H9 (cell line): ENCODE results near the gene MSH6. TPM values are rescaled to one million over a fixed set of nuclear protein-coding genes. Genes with fewer than 3 reads are reported as not detected.

Source experiments
- DNase-seq: peaks from one replicate; pipeline ENCODE4 v3.0.0-alpha.2; 2017
- H2AFZ ChIP-seq: one replicate; pipeline ENCODE4 v1.6.1; 2013; ENCODE audit warnings: mild to moderate bottlenecking, low read length, control low read depth, moderate library complexity
- H2AK5ac ChIP-seq: 2 replicates; pipeline ENCODE4 v1.6.1; 2013; ENCODE audit warnings: low read length, control low read depth, mixed read lengths; ENCODE audit not compliant: insufficient read length
- H2BK120ac ChIP-seq: one replicate; pipeline ENCODE4 v1.6.1; 2013; ENCODE audit warnings: low read depth, mild to moderate bottlenecking, low read length, control low read depth, inconsistent platforms; ENCODE audit not compliant: poor library complexity, severe bottlenecking
- H2BK12ac ChIP-seq: 2 replicates; pipeline ENCODE4 v1.6.1; 2013; ENCODE audit warnings: low read length, control low read depth, mixed read lengths, low read depth; ENCODE audit not compliant: insufficient read length
- H2BK15ac ChIP-seq: 2 replicates; pipeline ENCODE4 v1.6.1; 2013; ENCODE audit warnings: low read depth, low read length, control low read depth
- H2BK20ac ChIP-seq: one replicate; pipeline ENCODE4 v1.6.1; 2013; ENCODE audit warnings: low read depth, mild to moderate bottlenecking, low read length, control low read depth, inconsistent platforms; ENCODE audit not compliant: poor library complexity, severe bottlenecking
- H2BK5ac ChIP-seq: 2 replicates; pipeline ENCODE4 v1.6.1; 2013; ENCODE audit warnings: low read length, control low read depth, mixed read lengths; ENCODE audit not compliant: insufficient read length
- H3K14ac ChIP-seq: 2 replicates; pipeline ENCODE4 v1.6.1; 2013; ENCODE audit warnings: low read length, control low read depth; ENCODE audit not compliant: insufficient read depth
- H3K18ac ChIP-seq: 2 replicates; pipeline ENCODE4 v1.6.1; 2013; ENCODE audit warnings: low read depth, mild to moderate bottlenecking, mixed read lengths, low read length, control low read depth; ENCODE audit not compliant: insufficient read length
- H3K23ac ChIP-seq: 2 replicates; pipeline ENCODE4 v1.6.1; 2013; ENCODE audit warnings: low read length, control low read depth, mixed read lengths, low read depth; ENCODE audit not compliant: insufficient read length
- H3K23me2 ChIP-seq: 2 replicates; pipeline ENCODE4 v1.6.1; 2013; ENCODE audit warnings: low read depth, mild to moderate bottlenecking, mixed read lengths, low read length, control low read depth; ENCODE audit not compliant: insufficient read length, poor library complexity, severe bottlenecking
- H3K27ac ChIP-seq: 2 replicates; pipeline ENCODE4 v1.5.1; 2013; ENCODE audit warnings: low read length, control low read depth, mixed read lengths, low read depth; ENCODE audit not compliant: insufficient read length
- H3K27me3 ChIP-seq: 2 replicates; pipeline ENCODE4 v1.6.1; 2013; ENCODE audit warnings: low read length, control low read depth, inconsistent platforms; ENCODE audit not compliant: insufficient read depth
- H3K4ac ChIP-seq: 2 replicates; pipeline ENCODE4 v1.6.1; 2013; ENCODE audit warnings: low read depth, mild to moderate bottlenecking, control low read depth, inconsistent platforms, low read length, moderate library complexity
- H3K4me1 ChIP-seq: 2 replicates; pipeline ENCODE4 v1.6.1; 2013; ENCODE audit warnings: low read length, control low read depth, inconsistent platforms; ENCODE audit not compliant: insufficient read depth
- H3K4me2 ChIP-seq: 2 replicates; pipeline ENCODE4 v1.6.1; 2013; ENCODE audit warnings: low read length, control low read depth, mixed read lengths; ENCODE audit not compliant: insufficient read length, insufficient read depth
- H3K56ac ChIP-seq: 2 replicates; pipeline ENCODE4 v1.6.1; 2013; ENCODE audit warnings: low read depth, mild to moderate bottlenecking, mixed read lengths, low read length, control low read depth; ENCODE audit not compliant: insufficient read length
- H3K79me1 ChIP-seq: 2 replicates; pipeline ENCODE4 v1.6.1; 2013; ENCODE audit warnings: low read depth, mild to moderate bottlenecking, moderate library complexity, low read length, control low read depth, inconsistent platforms; ENCODE audit not compliant: insufficient read depth, poor library complexity, severe bottlenecking
- H3K79me2 ChIP-seq: 2 replicates; pipeline ENCODE4 v1.6.1; 2013; ENCODE audit warnings: low read length, control low read depth, inconsistent platforms; ENCODE audit not compliant: insufficient read depth
- H3K9ac ChIP-seq: 2 replicates; pipeline ENCODE4 v1.6.1; 2013; ENCODE audit warnings: low read length, control low read depth, mixed read lengths; ENCODE audit not compliant: insufficient read length; ENCODE audit errors: extremely low read depth
- H3K9me3 ChIP-seq: one replicate; pipeline ENCODE4 v1.6.1; 2013; ENCODE audit warnings: low read depth, low read length, inconsistent platforms; ENCODE audit not compliant: control insufficient read depth
- H3T11ph ChIP-seq: one replicate; pipeline ENCODE4 v1.6.1; 2013; ENCODE audit warnings: mild to moderate bottlenecking, low read length, control low read depth, inconsistent platforms
- H4K20me1 ChIP-seq: one replicate; pipeline ENCODE4 v1.6.1; 2013; ENCODE audit not compliant: control insufficient read depth, insufficient read length, insufficient read depth
- H4K5ac ChIP-seq: 2 replicates; pipeline ENCODE4 v1.6.1; 2013; ENCODE audit warnings: low read depth, mild to moderate bottlenecking, mixed read lengths, low read length, control low read depth; ENCODE audit not compliant: insufficient read length
- H4K8ac ChIP-seq: replicated peaks from 2 replicates; pipeline ENCODE4 v1.6.1; 2013; ENCODE audit warnings: low read length, control low read depth, mixed read lengths, low read depth; ENCODE audit not compliant: insufficient read length
- H4K91ac ChIP-seq: 2 replicates; pipeline ENCODE4 v1.6.1; 2013; ENCODE audit warnings: low read depth, mild to moderate bottlenecking, moderate library complexity, mixed read lengths, low read length, control low read depth; ENCODE audit not compliant: insufficient read length
- H3K27ac Mint-ChIP-seq, 3 experiments: 2 replicates in 2 of 3; 3 replicates in 1 of 3; pipeline ENCODE4 v1.8.0; 2020 to 2021; ENCODE audit warnings: mixed read lengths in 3 of 3, mild to moderate bottlenecking in 1 of 3, moderate library complexity in 1 of 3
- H3K27me3 Mint-ChIP-seq: 2 replicates; pipeline ENCODE4 v1.8.0; 2021; ENCODE audit warnings: low read depth, mild to moderate bottlenecking, moderate library complexity, mixed read lengths
- H3K36me3 Mint-ChIP-seq, 3 experiments: 2 replicates in 2 of 3; 3 replicates in 1 of 3; pipeline ENCODE4 v1.8.0; 2020 to 2021; ENCODE audit warnings: low read depth in 3 of 3, mixed read lengths in 3 of 3; ENCODE audit not compliant: insufficient read depth in 1 of 3
- H3K4me1 Mint-ChIP-seq, 2 experiments: 2 replicates each; pipeline ENCODE4 v1.8.0; 2020; ENCODE audit warnings: mixed read lengths in 2 of 2
- H3K4me3 Mint-ChIP-seq, 2 experiments: 2 replicates in 1 of 2; 3 replicates in 1 of 2; pipeline ENCODE4 v1.8.0; 2020 to 2021; ENCODE audit warnings: mild to moderate bottlenecking in 2 of 2, mixed read lengths in 2 of 2, moderate library complexity in 1 of 2
- H3K9me3 Mint-ChIP-seq, 2 experiments: 2 replicates in 1 of 2; 3 replicates in 1 of 2; pipeline ENCODE4 v1.8.0; 2020; ENCODE audit warnings: mild to moderate bottlenecking in 2 of 2, mixed read lengths in 2 of 2, moderate library complexity in 1 of 2
- WGBS: extraction: QIAGEN DNeasy Blood & Tissue Kit; methylation state at CpG from one replicate; pipeline ENCODE4 v1.1.7; 2013; ENCODE audit warnings: missing lambda C conversion rate, low lambda C conversion rate, mixed read lengths; ENCODE audit not compliant: insufficient read length; ENCODE audit errors: extremely low coverage; 5-methylcytosine and 5-hydroxymethylcytosine counted together
- total RNA-seq: library from RNA; stranded (reverse); gene quantifications from 2 replicates; pipeline ENCODE4 v1.2.1, GENCODE V29; 2021
- TF ChIP-seq, protein P1 (sequence below): fragments of 200-600 bp; sonication (generic); conservative IDR thresholded peaks from 3 replicates; pipeline ENCODE4 v1.8.0; 2021; ENCODE audit warnings: antibody characterized with exemption, mild to moderate bottlenecking

Gene MSH6
- total RNA-seq, 1 experiment from 2014 or later, result 303 TPM

DNA sequence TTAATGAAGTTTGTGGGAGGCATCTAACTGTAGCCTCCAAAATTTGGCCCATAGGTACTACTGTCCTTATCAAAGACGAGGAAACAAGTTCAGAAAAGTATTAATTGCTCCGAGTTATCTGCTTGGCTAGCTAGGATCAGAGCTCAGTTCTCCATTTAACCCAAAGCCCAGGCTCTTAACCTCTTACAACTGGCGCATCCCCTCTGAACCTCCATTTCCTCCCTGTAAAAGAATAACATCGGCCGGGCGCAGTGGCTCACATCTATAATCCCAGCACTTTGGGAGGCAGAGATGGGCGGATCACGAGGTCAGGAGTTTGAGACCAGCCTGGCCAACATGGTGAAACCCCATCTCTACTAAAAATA, 3.5 kb upstream of the MSH6 start:
- Histone ChIP-seq H3K14ac (no peak overlapping the region), H3K4me1 (peaks cover 4% of the 10 kb centered on the region; the same call in 1 of the 2 replicates), H2AFZ (no peak overlapping the region), H4K20me1 (no peaks in the 10 kb centered on the region), H2AK5ac (no peak overlapping the region), H3K4me2 (no peak overlapping the region), H3K4ac (no peak overlapping the region), H3K56ac (no peak overlapping the region), H4K8ac (no peak overlapping the region), H3K79me2 (peaks cover 4% of the 10 kb centered on the region; the same call in 1 of the 2 replicates), H3K79me1 (no peaks in the 10 kb centered on the region), H4K91ac (no peak overlapping the region), H2BK120ac (no peak overlapping the region), H3K9ac (no peak overlapping the region), H2BK15ac (no peak overlapping the region), H3K18ac (no peak overlapping the region), H2BK20ac (no peak overlapping the region), H3K27ac (no peak overlapping the region), H3T11ph (no peak overlapping the region), H3K27me3 (no peaks in the 10 kb centered on the region), H3K23me2 (peaks cover 4% of the 10 kb centered on the region), H3K9me3 (no peaks in the 10 kb centered on the region), H4K5ac (no peak overlapping the region), H2BK5ac (no peak overlapping the region), H2BK12ac (no peak overlapping the region), H3K23ac (no peak overlapping the region)
- TF ChIP-seq, protein P1, sequence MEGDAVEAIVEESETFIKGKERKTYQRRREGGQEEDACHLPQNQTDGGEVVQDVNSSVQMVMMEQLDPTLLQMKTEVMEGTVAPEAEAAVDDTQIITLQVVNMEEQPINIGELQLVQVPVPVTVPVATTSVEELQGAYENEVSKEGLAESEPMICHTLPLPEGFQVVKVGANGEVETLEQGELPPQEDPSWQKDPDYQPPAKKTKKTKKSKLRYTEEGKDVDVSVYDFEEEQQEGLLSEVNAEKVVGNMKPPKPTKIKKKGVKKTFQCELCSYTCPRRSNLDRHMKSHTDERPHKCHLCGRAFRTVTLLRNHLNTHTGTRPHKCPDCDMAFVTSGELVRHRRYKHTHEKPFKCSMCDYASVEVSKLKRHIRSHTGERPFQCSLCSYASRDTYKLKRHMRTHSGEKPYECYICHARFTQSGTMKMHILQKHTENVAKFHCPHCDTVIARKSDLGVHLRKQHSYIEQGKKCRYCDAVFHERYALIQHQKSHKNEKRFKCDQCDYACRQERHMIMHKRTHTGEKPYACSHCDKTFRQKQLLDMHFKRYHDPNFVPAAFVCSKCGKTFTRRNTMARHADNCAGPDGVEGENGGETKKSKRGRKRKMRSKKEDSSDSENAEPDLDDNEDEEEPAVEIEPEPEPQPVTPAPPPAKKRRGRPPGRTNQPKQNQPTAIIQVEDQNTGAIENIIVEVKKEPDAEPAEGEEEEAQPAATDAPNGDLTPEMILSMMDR, result no peak
- Mint-ChIP-seq H3K4me1 (peaks cover 27% of the 10 kb centered on the region in 2 experiments), H3K36me3 (no peaks in the 10 kb centered on the region; a peak in 1 of 7 replicates), H3K9me3 (no peaks in the 10 kb centered on the region), H3K4me3 (no peak overlapping the region), H3K27ac (peak overlapping the region in 1 of 3 experiments; percentile 68; a peak in 1 of 7 replicates), H3K27me3 (no peaks in the 10 kb centered on the region)
- no CpG with 5 or more reads among the region's 8 CpGs for WGBS
- DNase-seq, result no peak
